Measurements from ENCODE around the gene MRAS.

- TF ChIP-seq POLR2AphosphoS5 (IDR thresholded peaks at IDR 0.05) (no peak), CTCF (IDR thresholded peaks at IDR 0.05) (no peak), POLR2A (IDR thresholded peaks at IDR 0.05; ENCODE audit: low read depth) (no peak), EP300 (IDR thresholded peaks at IDR 0.05) (no peak)
Observed at GRCh38 chr3:138438896-138439295, 90.5 kb downstream of the MRAS start.

Data from esophagus muscularis mucosa (tissue), 4 donors.